Esophagus muscularis mucosa (tissue), 4 donors: ENCODE measurements around the gene OR5AK2. TPM values are rescaled to one million over a fixed set of nuclear protein-coding genes. Genes with fewer than 3 reads are reported as not detected.

Experiments used
- DNase-seq: peaks from one replicate; pipeline ENCODE4 v3.0.0-alpha.2; 2017; ENCODE audit errors: extremely low spot score
- H3K27ac ChIP-seq, 4 donors: fragments of 200-600 bp; sonication (generic); replicated peaks in 1 of 4; 1 replicate in 3 of 4; 2 replicates in 1 of 4; pipeline ENCODE4 v1.5.1; 2016 to 2019; ENCODE audit warnings: mild to moderate bottlenecking in 1 of 4
- H3K27me3 ChIP-seq, 4 donors: fragments of 200-600 bp; sonication (generic); one replicate each; pipeline versions ENCODE4 v1.5.1 to v1.6.0; 2016 to 2019
- H3K36me3 ChIP-seq, 4 donors: fragments of 200-600 bp; sonication (generic); one replicate each; pipeline ENCODE4 v1.5.1; 2016 to 2019
- H3K4me1 ChIP-seq, 4 donors: fragments of 200-600 bp; sonication (generic); one replicate each; pipeline ENCODE4 v1.5.1; 2016 to 2019
- H3K4me3 ChIP-seq, 4 donors: fragments of 200-600 bp; sonication (generic); 1 replicate in 2 of 4; 2 replicates in 2 of 4; pipeline ENCODE4 v1.5.1; 2016 to 2019; ENCODE audit warnings: mild to moderate bottlenecking in 4 of 4, moderate library complexity in 1 of 4
- H3K9me3 ChIP-seq, 4 donors: fragments of 200-600 bp; sonication (generic); 1 replicate in 3 of 4; 2 replicates in 1 of 4; pipeline ENCODE4 v1.5.1; 2016 to 2019
- EP300 ChIP-seq: sonication (generic); formaldehyde crosslinking; IDR thresholded peaks from one replicate; pipeline ENCODE4 v1.6.1; 2017; ENCODE audit warnings: antibody characterized with exemption
- POLR2A ChIP-seq: fragments of 450-650 bp; IDR thresholded peaks from one replicate; pipeline ENCODE4 v1.6.1; 2017; ENCODE audit warnings: antibody characterized with exemption, moderate library complexity, mild to moderate bottlenecking, low read depth
- POLR2AphosphoS5 ChIP-seq, 2 donors: sonication (generic); formaldehyde crosslinking; IDR thresholded peaks; one replicate each; pipeline ENCODE4 v1.6.1; 2017; ENCODE audit warnings: antibody characterized with exemption in 2 of 2
- WGBS: methylation state at CpG from one replicate; pipeline ENCODE4 v1.1.5; 2018; 5-methylcytosine and 5-hydroxymethylcytosine counted together
- intact Hi-C: fragments of 100-400 bp; cut with DNase I; formaldehyde crosslinking; loops from one replicate; pipeline ENCODE4 v1.15.1; 2023
- total RNA-seq, 4 donors: library from RNA; depleted of rRNA; stranded (reverse); fragments of >200 nt; gene quantifications; one replicate each; pipeline versions ENCODE4 v1.1.0 to v1.2.1, GENCODE V29; 2016
- TF ChIP-seq, protein P1 (sequence below), 3 experiments: fragments of 200-600 bp in 2 of 3; fragments of 450-650 bp in 1 of 3; sonication (generic) in 2 of 3; IDR thresholded peaks; one replicate each; pipeline ENCODE4 v1.5.1; 2017 to 2019; ENCODE audit warnings: antibody characterized with exemption in 3 of 3, mild to moderate bottlenecking in 2 of 3, moderate library complexity in 1 of 3

Gene OR5AK2
- total RNA-seq, 4 donors from 2014 or later: not detected

DNA sequence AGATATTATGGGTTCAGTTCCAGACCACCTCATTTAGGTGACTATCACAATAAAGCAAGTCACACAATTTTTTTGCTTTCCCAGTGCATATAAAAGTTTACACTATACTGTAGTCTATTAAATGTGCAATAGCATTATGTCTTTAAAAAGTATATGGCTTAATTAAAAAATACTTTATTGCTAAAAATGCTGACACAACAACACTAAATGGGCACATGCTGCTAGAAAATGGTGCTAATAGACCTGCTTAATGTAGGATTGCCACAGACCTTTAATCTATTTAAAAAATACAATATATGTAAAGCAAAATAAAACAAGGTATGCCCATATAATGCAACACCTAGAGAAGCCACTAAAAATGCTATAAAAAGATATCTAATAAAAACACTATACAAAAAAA, 27.1 kb upstream of the OR5AK2 start:
- Histone ChIP-seq H3K9me3 (peaks cover 0 to 5% (median 4%) of the 10 kb centered on the region in 4 donors), H3K36me3 (no peaks in the 10 kb centered on the region), H3K4me3 (no peak overlapping the region), H3K27me3 (no peaks in the 10 kb centered on the region), H3K4me1 (no peaks in the 10 kb centered on the region), H3K27ac (no peak overlapping the region)
- no peak for TF ChIP-seq POLR2AphosphoS5 (IDR thresholded peaks at IDR 0.05)
- TF ChIP-seq POLR2A: no peak
- TF ChIP-seq EP300: no peak
- TF ChIP-seq, protein P1, sequence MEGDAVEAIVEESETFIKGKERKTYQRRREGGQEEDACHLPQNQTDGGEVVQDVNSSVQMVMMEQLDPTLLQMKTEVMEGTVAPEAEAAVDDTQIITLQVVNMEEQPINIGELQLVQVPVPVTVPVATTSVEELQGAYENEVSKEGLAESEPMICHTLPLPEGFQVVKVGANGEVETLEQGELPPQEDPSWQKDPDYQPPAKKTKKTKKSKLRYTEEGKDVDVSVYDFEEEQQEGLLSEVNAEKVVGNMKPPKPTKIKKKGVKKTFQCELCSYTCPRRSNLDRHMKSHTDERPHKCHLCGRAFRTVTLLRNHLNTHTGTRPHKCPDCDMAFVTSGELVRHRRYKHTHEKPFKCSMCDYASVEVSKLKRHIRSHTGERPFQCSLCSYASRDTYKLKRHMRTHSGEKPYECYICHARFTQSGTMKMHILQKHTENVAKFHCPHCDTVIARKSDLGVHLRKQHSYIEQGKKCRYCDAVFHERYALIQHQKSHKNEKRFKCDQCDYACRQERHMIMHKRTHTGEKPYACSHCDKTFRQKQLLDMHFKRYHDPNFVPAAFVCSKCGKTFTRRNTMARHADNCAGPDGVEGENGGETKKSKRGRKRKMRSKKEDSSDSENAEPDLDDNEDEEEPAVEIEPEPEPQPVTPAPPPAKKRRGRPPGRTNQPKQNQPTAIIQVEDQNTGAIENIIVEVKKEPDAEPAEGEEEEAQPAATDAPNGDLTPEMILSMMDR (IDR thresholded peaks at IDR 0.05): no peak
- no peak for DNase-seq
- intact Hi-C loops: no loop called here

DNA sequence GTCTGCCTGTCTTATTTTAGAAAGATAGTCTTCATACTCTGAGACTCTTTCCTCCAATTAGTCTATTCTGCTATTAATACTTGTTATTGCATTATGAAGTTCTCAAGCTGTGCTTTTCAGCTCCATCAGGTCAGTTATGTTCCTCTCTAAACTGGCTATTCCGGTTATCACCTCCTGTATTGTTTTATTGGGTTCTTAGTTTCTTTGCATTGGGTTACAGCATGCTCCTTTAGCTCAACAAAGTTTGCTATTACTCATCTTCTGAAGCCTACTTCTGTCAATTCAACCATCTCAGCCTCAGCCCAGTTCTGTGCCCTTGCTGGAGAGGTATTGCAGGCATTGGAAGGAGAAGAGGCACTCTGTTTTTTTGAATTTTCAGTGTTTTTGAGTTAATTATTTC, 21.0 kb upstream of the OR5AK2 start:
- H3K27me3 ChIP-seq: no peaks in the 10 kb centered on the region
- peaks cover 0 to 8% (median 7%) of the 10 kb centered on the region in 4 donors for H3K9me3 ChIP-seq
- H3K4me3 ChIP-seq: no peak overlapping the region
- TF ChIP-seq, protein P1 (IDR thresholded peaks at IDR 0.05): no peak
- TF ChIP-seq POLR2AphosphoS5 (IDR thresholded peaks at IDR 0.05): no peak
- TF ChIP-seq POLR2A: no peak
- intact Hi-C loops: no loop called here
- no peak for DNase-seq
- H3K4me1 ChIP-seq: no peaks in the 10 kb centered on the region
- H3K36me3 ChIP-seq: no peaks in the 10 kb centered on the region
- 63% methylated on average over 1 of the region's 1 CpG for WGBS
- H3K27ac ChIP-seq: no peak overlapping the region

DNA sequence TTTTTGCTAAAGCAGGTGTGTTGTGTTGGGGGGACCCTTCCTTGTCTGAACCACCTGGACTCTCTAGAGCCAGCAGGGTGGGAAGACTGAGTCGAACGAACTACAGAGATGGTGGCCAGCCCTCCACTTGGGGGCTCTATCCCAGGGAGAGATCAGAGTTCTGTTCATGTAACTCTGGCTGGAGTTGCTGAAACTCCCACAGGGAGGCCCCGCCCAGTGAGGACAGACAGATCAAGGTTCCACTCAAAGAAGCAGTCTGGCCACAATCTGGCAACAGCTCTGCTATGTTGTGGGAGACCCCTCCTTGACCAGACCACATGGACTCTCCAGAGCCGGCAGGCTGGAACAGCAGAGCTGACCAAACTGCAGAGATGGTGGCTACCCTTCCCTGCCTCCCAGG, 20.2 kb upstream of the OR5AK2 start:
- no peak for DNase-seq
- Histone ChIP-seq H3K4me1 (no peaks in the 10 kb centered on the region), H3K27me3 (no peaks in the 10 kb centered on the region), H3K4me3 (no peak overlapping the region), H3K27ac (no peak overlapping the region), H3K36me3 (no peaks in the 10 kb centered on the region), H3K9me3 (peaks cover 0 to 8% (median 7%) of the 10 kb centered on the region in 4 donors)
- TF ChIP-seq POLR2A: no peak
- TF ChIP-seq, protein P1 (IDR thresholded peaks at IDR 0.05): no peak
- no peak for TF ChIP-seq POLR2AphosphoS5 (IDR thresholded peaks at IDR 0.05)
- TF ChIP-seq EP300: no peak
- WGBS: 79% methylated on average over 3 of the region's 4 CpGs
- intact Hi-C loops: no loop called here

DNA sequence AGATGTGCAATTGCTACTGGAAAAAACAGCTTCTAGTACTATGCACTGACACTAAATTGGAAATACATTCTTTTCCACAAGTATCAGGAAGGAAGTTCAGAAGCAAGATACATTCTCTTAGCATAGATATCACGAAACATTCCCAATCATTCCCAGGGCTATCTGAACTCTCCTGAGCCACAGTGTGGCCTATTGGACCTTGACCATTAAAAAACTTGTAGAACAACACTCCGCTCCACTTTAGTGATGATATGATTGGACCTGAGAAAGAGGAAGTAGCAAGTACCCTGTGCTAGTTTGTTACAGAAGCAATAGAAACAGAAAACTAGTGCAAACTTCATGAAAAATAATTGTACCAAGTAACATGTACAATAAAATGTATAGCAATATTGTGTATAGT, 11.4 kb upstream of the OR5AK2 start:
- intact Hi-C loops: no loop called here
- no peak for DNase-seq
- 90% methylated on average over 2 of the region's 2 CpGs for WGBS
- H3K9me3 ChIP-seq: no peaks in the 10 kb centered on the region
- H3K4me3 ChIP-seq: no peak overlapping the region
- H3K27ac ChIP-seq: no peak overlapping the region
- no peaks in the 10 kb centered on the region for H3K36me3 ChIP-seq
- no peaks in the 10 kb centered on the region for H3K27me3 ChIP-seq
- no peaks in the 10 kb centered on the region for H3K4me1 ChIP-seq
- TF ChIP-seq POLR2A (no peak), POLR2AphosphoS5 (IDR thresholded peaks at IDR 0.05) (no peak), EP300 (no peak)
- TF ChIP-seq, protein P1 (IDR thresholded peaks at IDR 0.05): no peak

DNA sequence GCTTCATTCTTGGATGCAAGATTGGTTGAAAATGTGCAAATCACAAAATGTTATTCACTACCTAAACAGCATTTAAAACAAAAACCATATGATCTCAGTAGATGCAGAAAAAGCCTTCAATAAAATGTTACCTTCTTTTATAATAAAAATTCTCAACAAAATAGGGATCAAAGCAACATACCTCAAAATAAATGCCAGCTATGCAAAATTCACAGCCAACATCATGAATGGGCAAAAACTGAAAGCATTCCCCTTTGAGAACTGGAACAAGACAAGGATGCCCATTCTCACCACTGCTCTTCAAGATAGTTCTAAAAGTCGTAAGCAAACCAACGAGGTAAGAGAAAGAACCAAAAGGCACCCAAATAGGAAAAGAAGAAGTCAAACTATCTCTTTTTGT, 2.0 kb downstream of the OR5AK2 start:
- Histone ChIP-seq H3K9me3 (peaks cover 0 to 27% (median 18%) of the 10 kb centered on the region in 4 donors), H3K4me3 (no peak overlapping the region), H3K27ac (no peak overlapping the region), H3K27me3 (no peaks in the 10 kb centered on the region), H3K4me1 (no peaks in the 10 kb centered on the region), H3K36me3 (no peaks in the 10 kb centered on the region)
- intact Hi-C loops: no loop called here
- TF ChIP-seq, protein P1 (IDR thresholded peaks at IDR 0.05): no peak
- TF ChIP-seq EP300: no peak
- TF ChIP-seq POLR2AphosphoS5 (IDR thresholded peaks at IDR 0.05): no peak
- TF ChIP-seq POLR2A: no peak
- 78% methylated on average over 2 of the region's 2 CpGs for WGBS
- no peak for DNase-seq
